ENCODE measurements around the gene CCDC80.
"Not testable (repeated sequence)": the region's sequence is repeated elsewhere in the genome, so short reads cannot be mapped to it uniquely, and the experiment has no call there.

Gene CCDC80

GRCh38 chr3:112640930-112641801, at the start of gene CCDC80:
Gene CCDC80 (minus strand): TSS chr3:112641143. CDS start chr3:112639905, 1,238 bp downstream.
- DNase-seq, result no peak

GRCh38 chr3:112689989-112690388, 49.0 kb upstream of the CCDC80 start:
- DNase-seq, result no peak

- DNase-seq, result no peak
These were observed 48.4 kb upstream of the CCDC80 start for GRCh38 chr3:112689385-112689784.

GRCh38 chr3:112688819-112689218, 47.9 kb upstream of the CCDC80 start:
- DNase-seq, result no peak

- DNase-seq, result no peak
These were observed 47.3 kb upstream of the CCDC80 start for GRCh38 chr3:112688085-112688769.

- no peak for DNase-seq
These were observed 46.7 kb upstream of the CCDC80 start for GRCh38 chr3:112687616-112688015.

- no peak for DNase-seq
These were observed 46.3 kb upstream of the CCDC80 start for GRCh38 chr3:112687211-112687610.

- DNase-seq, result no peak
These were observed 45.2 kb upstream of the CCDC80 start for GRCh38 chr3:112685956-112686799.

GRCh38 chr3:112685420-112685819, 44.5 kb upstream of the CCDC80 start:
- DNase-seq, result no peak

- DNase-seq, result no peak
These were observed 41.4 kb upstream of the CCDC80 start for GRCh38 chr3:112682361-112682760.

GRCh38 chr3:112681822-112682325, 40.9 kb upstream of the CCDC80 start:
- no peak for DNase-seq

GRCh38 chr3:112676659-112677234, 35.8 kb upstream of the CCDC80 start:
- peak; percentile 71 for DNase-seq

GRCh38 chr3:112675943-112676535, 35.1 kb upstream of the CCDC80 start:
- DNase-seq, result no peak

- no peak for DNase-seq
These were observed 34.4 kb upstream of the CCDC80 start for GRCh38 chr3:112675349-112675748.

GRCh38 chr3:112672716-112673541, 32.0 kb upstream of the CCDC80 start:
- DNase-seq, result no peak

GRCh38 chr3:112671930-112672715, 31.2 kb upstream of the CCDC80 start:
- no peak for DNase-seq

- DNase-seq, result no peak
These were observed 29.9 kb upstream of the CCDC80 start for GRCh38 chr3:112670824-112671223.

GRCh38 chr3:112667599-112667998, 26.7 kb upstream of the CCDC80 start:
- DNase-seq, result no peak

GRCh38 chr3:112665009-112665408, 24.1 kb upstream of the CCDC80 start:
- not testable (repeated sequence) for DNase-seq

- DNase-seq, result no peak
These were observed 15.1 kb upstream of the CCDC80 start for GRCh38 chr3:112656043-112656442.
